HG02870 (cell line): ENCODE results near the gene KIR3DL3.
"Not testable (repeated sequence)": the region's sequence is repeated elsewhere in the genome, so short reads cannot be mapped to it uniquely, and the experiment has no call there.

Source experiments
- ATAC-seq: cut with Tn5 transposase; IDR thresholded peaks from one replicate; pipeline ENCODE4 v1.9.1; 2021; ENCODE audit warnings: mild to moderate bottlenecking, moderate library complexity; ENCODE audit not compliant: unreplicated experiment

Gene KIR3DL3

DNA sequence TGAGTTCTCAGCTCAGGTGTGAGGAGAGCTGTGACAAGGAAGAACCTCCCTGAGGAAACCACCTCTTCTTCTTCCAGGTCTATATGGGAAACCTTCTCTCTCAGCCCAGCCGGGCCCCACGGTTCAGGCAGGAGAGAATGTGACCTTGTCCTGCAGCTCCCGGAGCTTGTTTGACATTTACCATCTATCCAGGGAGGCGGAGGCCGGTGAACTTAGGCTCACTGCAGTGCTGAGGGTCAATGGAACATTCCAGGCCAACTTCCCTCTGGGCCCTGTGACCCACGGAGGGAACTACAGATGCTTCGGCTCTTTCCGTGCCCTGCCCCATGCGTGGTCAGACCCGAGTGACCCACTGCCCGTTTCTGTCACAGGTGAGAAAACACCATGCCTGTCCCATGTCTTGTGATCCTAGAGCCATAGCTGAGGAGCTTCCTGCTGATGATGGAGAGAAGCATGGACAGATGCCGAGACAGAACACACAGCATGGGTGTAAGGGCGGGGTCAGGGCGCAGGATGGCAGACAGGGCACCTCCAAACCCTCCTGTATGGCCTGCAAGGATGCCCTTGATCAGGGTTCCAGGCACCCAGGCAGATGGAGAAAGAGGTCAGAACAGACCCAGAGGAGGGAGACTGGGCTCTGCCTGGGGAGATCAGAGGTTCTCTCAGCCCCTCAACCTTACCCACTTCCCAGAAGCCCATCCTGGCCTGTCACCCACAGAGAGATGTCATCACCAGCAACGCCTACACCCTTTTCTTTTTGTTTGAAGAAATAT lies 5.4 kb downstream of the KIR3DL3 start:
- no peak for ATAC-seq

DNA sequence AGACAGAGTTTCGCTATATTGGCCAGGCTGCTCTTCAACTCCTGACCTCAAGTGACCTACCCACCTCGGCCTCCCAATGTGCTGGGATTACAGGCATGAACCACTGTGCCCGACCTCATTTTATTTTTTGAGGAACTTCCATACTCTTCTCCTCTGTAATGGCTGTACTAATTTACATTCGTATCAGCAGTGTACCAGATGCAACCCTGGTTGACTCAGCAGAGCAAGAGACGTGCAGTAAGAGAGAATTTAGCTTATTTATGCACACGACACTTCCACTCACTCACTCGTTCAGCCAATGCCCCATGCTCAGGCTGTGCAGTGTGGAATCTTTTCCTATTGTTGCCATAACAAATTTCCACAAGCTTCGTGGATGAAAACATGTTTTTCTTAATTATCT lies 6.9 kb downstream of the KIR3DL3 start:
- ATAC-seq = no peak

DNA sequence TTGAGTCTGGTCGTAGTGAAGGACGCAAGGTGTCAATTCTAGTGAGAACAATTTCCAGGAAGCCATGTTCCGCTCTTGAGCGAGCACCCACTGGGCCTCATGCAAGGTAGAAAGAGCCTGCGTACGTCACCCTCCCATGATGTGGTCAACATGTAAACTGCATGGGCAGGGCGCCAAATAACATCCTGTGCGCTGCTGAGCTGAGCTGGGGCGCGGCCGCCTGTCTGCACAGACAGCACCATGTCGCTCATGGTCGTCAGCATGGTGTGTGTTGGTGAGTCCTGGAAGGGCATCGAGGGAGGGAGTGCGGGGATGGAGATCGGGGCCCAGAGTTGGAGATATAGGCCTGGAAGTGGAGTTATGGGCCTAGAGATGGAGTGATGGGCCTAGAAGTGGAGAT lies 14.1 kb downstream of the KIR3DL3 start, which contains the start of gene KIR2DL3:
Gene KIR2DL3 (plus strand): TSS at position 208 of the 400 bp plus-strand sequence. CDS start 33 bp downstream, at position 241.
- ATAC-seq = not testable (repeated sequence)

DNA sequence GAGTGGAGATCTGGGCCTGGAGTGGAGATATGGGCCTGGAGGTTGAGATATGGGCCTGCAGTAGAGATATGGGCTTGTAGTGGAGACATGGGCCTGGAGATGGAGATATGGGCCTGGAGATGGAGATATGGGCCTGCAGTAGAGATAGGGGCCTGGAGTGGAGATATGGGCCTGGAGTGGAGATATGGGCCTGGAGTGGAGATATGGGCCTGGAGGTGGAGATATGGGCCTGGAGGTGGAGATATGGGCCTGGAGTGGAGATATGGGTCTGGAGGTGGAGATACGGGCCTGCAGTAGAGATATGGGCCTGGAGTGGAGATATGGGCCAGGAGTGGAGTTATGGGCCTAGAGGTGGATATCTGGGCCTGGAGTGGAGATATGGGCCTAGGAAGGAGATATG lies 14.5 kb downstream of the KIR3DL3 start:
- ATAC-seq = no peak

DNA sequence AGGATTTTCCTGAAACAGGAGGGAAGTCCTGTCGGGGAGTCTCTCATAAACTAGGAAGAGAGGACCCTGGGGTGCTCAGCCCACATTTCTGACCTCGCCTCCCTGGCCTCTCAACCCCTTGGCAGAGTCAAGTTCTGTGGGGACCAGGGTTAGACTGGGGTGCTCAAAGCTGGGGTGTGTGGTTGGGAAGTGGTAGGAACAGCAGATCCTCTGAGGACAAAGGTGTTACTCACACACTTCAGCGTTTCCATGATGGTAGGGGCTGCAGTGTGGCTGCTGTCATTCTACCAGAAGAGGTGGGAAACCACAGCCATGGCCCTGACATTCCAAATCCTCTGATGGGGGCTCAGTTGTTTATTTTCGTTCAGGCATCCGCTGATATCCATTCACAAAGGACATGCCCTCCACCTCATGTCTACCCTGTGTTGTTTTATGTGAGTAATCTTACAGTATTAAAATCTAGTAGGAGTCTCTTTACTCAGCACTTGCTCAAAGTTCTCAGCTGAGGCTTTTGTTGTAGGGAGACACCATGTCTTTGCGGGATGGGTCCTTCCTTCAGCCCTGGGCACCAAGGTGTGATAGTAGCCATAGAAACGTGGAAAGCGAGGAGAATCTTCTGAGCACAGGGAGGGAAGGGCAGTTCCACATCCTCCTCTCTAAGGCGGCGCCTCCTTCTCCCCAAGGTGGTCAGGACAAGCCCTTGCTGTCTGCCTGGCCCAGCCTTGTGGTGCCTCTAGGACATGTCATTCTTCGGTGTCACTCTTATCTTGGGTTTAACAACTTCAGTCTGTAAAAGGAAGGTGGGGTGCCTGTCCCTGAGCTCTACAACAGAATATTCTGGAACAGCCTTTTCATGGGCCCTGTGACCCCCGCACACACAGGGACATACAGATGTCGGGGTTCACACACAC lies 15.6 kb downstream of the KIR3DL3 start:
- ATAC-seq = no peak

DNA sequence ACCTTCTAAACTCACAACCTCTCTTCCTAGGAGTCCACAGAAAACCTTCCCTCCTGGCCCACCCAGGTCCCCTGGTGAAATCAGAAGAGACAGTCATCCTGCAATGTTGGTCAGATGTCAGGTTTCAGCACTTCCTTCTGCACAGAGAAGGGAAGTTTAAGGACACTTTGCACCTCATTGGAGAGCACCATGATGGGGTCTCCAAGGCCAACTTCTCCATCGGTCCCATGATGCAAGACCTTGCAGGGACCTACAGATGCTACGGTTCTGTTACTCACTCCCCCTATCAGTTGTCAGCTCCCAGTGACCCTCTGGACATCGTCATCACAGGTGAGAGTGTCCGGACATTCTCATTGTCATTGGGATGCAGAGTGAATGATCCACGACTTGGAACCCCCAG lies 17.7 kb downstream of the KIR3DL3 start:
- not testable (repeated sequence) for ATAC-seq

DNA sequence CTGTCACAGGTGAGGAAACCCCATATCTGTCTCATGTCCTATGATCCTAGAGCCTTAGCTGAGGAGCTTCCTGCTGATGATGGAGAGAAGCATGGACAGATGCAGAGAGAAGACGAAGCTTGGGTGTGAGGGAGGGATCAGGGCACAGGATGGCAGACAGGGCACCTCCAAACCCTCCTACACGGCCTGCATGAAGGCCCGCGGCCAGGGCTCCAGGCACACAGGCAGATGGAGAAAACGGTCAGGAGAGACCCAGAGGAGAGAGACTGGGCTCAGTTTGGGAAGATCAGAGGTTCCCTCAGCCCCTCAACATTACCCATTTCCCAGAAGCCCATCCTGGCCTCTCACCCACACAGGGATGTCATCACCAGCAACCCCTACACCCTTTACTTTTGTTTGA lies 19.8 kb downstream of the KIR3DL3 start:
- not testable (repeated sequence) for ATAC-seq

DNA sequence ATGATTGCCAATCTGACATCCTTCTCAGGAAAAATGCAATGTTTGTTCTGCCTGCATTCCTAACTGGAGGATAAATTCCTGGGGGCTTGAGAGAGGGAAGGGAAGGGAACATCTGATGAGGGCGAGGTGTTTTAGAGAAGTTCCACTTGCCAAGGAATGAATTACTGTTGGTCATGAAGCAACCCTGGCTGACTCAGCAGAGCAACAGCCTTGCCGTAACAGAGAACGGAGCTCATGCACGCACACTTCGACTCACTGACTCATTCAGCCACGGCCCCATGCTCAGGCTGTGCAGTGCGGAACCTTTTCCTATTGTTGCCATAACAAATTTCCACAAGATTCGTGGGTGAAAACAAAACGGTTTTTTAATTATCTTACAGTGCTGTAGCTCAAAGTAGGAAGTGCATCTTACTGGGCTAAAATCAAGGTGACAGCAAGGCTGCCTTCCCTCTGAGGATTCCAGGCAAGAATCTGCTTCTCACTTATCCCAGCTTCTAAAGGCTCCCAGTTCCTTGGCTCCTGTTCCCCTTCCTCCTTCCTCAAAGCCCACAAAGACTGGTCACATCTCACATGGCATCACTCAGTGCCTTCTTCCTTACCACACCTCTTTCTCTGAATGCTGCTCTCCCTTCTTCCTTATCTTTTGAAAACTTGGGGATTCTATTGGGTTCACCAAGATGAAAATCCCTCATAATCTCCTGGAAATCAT lies 23.5 kb downstream of the KIR3DL3 start:
- not testable (repeated sequence) for ATAC-seq

DNA sequence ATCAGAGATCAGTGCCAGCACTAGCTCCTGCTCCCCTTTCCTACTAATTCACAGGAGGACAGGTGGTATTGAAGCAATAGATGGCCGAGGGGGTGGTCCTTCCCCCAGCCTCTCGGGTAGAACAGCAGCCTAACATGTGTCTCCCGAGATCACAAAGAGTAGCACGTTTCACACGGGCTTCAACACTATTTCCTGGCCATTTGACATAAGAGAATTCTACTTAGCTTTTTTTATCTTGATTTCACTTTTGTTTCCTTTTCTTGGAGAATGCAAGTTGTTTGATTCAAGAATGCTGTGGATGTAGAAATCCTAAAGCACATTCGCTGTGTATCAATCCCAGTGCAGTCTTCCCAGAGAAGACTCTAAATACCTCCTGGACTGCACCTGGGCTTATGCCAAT lies 26.0 kb downstream of the KIR3DL3 start:
- ATAC-seq = not testable (repeated sequence)

DNA sequence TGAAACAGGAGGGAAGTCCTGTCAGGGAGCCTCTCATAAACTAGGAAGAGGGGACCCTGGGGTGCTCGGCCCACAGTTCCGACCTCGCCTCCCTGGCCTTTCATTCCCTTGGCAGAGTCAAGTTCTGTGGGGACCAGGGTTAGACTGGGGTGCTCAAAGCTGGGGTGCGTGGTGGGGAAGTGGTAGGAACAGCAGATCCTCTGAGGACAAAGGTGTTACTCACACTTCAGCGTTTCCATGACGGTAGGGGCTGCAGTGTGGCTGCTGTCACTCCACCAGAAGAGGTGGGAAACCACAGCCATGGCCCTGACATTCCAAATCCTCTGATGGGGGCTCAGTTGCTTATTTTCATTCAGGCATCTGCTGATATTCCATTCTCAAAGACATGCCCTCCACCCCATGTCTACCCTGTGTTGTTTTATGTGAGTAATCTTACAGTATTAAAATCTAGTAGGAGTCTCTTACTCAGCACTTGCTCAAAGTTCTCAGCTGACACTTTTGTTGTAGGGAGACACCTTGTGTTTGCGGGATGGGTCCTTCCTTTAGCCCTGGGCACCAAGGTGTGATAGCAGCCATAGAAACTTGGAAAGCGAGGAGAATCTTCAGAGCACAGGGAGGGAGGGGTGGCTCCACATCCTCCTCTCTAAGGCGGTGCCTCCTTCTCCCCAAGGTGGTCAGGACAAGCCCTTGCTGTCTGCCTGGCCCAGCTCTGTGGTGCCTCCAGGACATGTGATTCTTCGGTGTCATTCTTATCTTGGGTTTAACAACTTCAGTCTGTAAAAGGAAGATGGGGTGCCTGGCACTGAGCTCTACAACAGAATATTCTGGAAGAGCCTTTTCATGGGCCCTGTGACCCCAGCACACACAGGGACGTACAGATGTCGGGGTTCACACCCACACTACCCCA lies 32.2 kb downstream of the KIR3DL3 start:
- ATAC-seq = not testable (repeated sequence)

DNA sequence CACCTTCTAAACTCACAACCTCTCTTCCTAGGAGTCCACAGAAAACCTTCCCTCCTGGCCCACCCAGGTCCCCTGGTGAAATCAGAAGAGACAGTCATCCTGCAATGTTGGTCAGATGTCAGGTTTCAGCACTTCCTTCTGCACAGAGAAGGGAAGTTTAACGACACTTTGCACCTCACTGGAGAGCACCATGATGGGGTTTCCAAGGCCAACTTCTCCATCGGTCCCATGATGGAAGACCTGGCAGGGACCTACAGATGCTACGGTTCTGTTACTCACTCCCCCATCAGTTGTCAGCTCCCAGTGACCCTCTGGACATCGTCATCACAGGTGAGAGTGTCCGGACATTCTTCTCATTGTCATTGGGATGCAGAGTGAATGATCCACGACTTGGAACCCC lies 34.3 kb downstream of the KIR3DL3 start:
- ATAC-seq = not testable (repeated sequence)

DNA sequence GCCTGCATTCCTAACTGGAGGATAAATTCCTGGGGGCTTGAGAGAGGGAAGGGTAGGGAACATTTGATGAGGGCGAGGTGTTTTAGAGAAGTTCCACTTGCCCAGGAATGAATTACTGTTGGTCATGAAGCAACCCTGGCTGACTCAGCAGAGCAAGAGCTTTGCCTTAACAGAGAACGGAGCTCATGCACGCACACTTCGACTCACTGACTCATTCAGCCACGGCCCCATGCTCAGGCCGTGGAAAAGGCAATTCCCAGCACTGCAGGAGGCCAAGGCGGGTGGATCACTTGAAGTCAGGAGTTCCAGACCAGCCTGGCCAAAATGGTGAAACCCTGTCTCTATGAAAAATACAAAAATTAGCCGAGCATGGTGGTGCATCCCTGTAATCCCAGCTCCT lies 40.0 kb downstream of the KIR3DL3 start:
- not testable (repeated sequence) for ATAC-seq

DNA sequence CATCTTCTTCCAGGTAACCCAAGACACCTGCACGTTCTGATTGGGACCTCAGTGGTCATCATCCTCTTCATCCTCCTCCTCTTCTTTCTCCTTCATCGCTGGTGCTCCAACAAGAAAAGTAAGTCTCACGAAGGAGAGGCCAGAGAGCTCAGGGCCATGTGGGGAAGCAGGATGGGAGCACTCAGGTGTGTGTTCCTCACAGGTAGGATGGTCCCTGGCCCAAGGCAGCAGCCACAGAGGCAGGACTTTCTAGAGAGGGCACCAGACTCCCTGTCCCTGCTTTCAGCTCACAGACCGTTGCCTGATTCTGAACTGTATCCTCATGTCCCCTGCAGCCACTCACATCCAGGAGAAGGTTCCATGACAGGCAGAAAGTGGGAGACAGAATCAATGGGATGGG lies 42.2 kb downstream of the KIR3DL3 start:
- ATAC-seq = not testable (repeated sequence)

DNA sequence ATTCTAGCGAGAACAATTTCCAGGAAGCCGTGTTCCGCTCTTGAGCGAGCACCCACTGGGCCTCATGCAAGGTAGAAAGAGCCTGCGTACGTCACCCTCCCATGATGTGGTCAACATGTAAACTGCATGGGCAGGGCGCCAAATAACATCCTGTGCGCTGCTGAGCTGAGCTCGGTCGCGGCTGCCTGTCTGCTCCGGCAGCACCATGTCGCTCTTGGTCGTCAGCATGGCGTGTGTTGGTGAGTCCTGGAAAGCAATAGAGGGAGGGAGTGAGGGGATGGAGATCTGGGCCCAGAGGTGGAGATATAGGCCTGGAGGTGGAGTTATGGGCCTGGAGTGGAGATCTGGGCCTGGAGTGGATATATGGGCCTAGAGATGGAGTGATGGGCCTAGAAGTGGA lies 45.4 kb downstream of the KIR3DL3 start, which contains the start of gene KIR2DL1:
Gene KIR2DL1 (plus strand): TSS at position 148 of the 400 bp plus-strand sequence. CDS start 58 bp downstream, at position 206.
- ATAC-seq = not testable (repeated sequence)

DNA sequence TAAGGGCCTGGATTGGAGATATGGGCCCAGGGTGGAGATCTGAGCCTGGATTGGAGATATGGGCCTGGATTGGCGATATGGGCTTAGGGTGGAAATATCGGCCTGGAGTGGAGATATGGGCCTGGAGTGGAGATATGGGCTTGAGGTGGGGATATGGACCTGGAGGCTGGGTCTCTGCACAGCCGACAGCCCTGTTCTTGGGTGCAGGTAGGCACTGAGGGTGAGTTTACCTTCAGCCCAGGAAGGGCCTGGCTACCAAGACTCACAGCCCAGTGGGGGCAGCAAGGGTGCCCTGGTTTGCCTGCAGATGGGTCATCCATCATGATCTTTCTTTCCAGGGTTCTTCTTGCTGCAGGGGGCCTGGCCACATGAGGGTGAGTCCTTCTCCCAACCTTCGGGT lies 46.3 kb downstream of the KIR3DL3 start:
- not testable (repeated sequence) for ATAC-seq

DNA sequence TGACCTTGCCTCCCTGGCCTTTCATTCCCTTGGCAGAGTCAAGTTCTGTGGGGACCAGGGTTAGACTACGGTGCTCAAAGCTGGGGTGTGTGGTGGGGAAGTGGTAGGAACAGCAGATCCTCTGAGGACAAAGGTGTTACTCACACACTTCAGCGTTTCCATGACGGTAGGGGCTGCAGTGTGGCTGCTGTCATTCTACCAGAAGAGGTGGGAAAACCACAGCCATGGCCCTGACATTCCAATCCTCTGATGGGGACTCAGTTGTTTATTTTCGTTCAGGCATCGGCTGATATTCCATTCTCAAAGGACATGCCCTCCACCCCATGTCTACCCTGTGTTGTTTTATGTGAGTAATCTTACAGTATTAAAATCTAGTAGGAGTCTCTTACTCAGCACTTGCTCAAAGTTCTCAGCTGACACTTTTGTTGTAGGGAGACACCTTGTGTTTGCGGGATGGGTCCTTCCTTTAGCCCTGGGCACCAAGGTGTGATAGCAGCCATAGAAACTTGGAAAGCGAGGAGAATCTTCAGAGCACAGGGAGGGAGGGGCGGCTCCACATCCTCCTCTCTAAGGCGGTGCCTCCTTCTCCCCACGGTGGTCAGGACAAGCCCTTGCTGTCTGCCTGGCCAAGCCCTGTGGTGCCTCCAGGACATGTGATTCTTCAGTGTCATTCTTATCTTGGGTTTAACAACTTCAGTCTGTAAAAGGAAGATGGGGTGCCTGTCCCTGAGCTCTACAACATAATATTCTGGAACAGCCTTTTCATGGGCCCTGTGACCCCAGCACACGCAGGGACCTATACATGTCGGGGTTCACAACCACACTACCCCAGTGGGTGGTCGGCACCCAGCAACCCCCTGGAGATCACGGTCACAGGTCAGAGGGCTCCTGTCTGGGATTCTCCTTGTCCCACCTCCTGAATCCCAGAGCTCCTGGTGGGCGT lies 47.0 kb downstream of the KIR3DL3 start:
- ATAC-seq = not testable (repeated sequence)

DNA sequence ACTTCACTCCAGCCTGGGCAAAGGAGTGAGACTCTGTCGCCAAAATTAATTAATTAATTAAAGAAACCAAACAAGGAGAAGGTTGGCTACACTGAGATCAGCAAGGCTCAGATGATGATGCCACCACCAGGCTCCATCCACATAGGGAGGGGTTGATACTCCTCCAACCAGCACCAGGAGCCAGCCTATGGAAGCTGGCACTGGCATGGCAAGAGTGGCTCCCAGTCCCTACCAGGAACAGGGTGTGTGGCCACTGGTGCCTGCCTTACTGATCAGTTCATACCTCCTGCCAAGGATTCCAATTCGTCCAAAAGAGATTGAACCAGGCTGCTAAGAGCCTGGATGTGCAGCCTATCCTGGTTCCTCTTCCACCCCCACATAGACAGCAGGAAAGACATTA lies 48.4 kb downstream of the KIR3DL3 start:
- ATAC-seq = not testable (repeated sequence)

DNA sequence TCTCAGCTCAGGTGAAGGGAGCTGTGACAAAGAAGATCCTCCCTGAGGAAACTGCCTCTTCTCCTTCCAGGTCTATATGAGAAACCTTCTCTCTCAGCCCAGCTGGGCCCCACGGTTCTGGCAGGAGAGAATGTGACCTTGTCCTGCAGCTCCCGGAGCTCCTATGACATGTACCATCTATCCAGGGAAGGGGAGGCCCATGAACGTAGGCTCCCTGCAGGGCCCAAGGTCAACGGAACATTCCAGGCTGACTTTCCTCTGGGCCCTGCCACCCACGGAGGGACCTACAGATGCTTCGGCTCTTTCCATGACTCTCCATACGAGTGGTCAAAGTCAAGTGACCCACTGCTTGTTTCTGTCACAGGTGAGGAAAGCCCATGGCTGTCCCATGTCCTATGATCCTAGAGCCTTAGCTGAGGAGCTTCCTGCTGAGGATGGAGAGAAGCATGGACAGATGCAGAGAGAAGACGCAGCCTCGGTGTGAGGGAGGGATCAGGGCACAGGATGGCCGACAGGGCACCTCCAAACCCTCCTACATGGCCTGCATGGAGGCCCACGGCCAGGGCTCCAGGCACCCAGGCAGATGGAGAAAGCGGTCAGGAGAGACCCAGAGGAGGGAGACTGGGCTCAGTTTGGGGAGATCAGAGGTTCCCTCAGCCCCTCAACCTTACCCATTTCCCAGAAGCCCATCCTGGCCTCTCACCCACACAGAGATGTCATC lies 51.0 kb downstream of the KIR3DL3 start:
- not testable (repeated sequence) for ATAC-seq
